Measurements from ENCODE around the gene GRIK4.
"Not testable (repeated sequence)": the region's sequence is repeated elsewhere in the genome, so short reads cannot be mapped to it uniquely, and the experiment has no call there.

GRIK4 gene

GRCh38 chr11:120778685-120779490 is 267.3 kb downstream of the GRIK4 start:
- DNase-seq (ENCODE audit: low read depth in 2 of 2), result no peak

- DNase-seq (ENCODE audit: low read depth in 2 of 2), result no peak
Observed at GRCh38 chr11:120780239-120780638, 268.7 kb downstream of the GRIK4 start.

GRCh38 chr11:120781486-120782120 is 270.1 kb downstream of the GRIK4 start:
- no peak for DNase-seq (ENCODE audit: low read depth in 2 of 2)

GRCh38 chr11:120784566-120785251 is 273.2 kb downstream of the GRIK4 start:
- no peak for DNase-seq (ENCODE audit: low read depth in 2 of 2)

- no peak for DNase-seq (ENCODE audit: low read depth in 2 of 2)
Observed at GRCh38 chr11:120785576-120785975, 274.0 kb downstream of the GRIK4 start.

GRCh38 chr11:120786206-120786735 is 274.7 kb downstream of the GRIK4 start:
- no peak for DNase-seq (ENCODE audit: low read depth in 2 of 2)

- DNase-seq (ENCODE audit: low read depth in 2 of 2), result not testable (repeated sequence)
Observed at GRCh38 chr11:120787224-120787623, 275.7 kb downstream of the GRIK4 start.

GRCh38 chr11:120789391-120789790 is 277.8 kb downstream of the GRIK4 start:
- no peak for DNase-seq (ENCODE audit: low read depth in 2 of 2)

- no peak for DNase-seq (ENCODE audit: low read depth in 2 of 2)
Observed at GRCh38 chr11:120792306-120792705, 280.8 kb downstream of the GRIK4 start.

- DNase-seq (ENCODE audit: low read depth in 2 of 2), result no peak
Observed at GRCh38 chr11:120793150-120793549, 281.6 kb downstream of the GRIK4 start.

GRCh38 chr11:120793806-120794479 is 282.4 kb downstream of the GRIK4 start:
- no peak for DNase-seq (ENCODE audit: low read depth in 2 of 2)

- no peak for DNase-seq (ENCODE audit: low read depth in 2 of 2)
Observed at GRCh38 chr11:120794748-120795147, 283.2 kb downstream of the GRIK4 start.

GRCh38 chr11:120795185-120795584 is 283.6 kb downstream of the GRIK4 start:
- DNase-seq (ENCODE audit: low read depth in 2 of 2), result no peak

- no peak for DNase-seq (ENCODE audit: low read depth in 2 of 2)
Observed at GRCh38 chr11:120797143-120797542, 285.6 kb downstream of the GRIK4 start.

- DNase-seq (ENCODE audit: low read depth in 2 of 2), result no peak
Observed at GRCh38 chr11:120798854-120799253, 287.3 kb downstream of the GRIK4 start.

- no peak for DNase-seq (ENCODE audit: low read depth in 2 of 2)
Observed at GRCh38 chr11:120800206-120800605, 288.7 kb downstream of the GRIK4 start.

GRCh38 chr11:120801801-120802689 is 290.5 kb downstream of the GRIK4 start:
- no peak for DNase-seq (ENCODE audit: low read depth in 2 of 2)

GRCh38 chr11:120805960-120806555 is 294.5 kb downstream of the GRIK4 start:
- DNase-seq (ENCODE audit: low read depth in 2 of 2), result no peak

GRCh38 chr11:120807414-120808150 is 296.0 kb downstream of the GRIK4 start:
- no peak for DNase-seq (ENCODE audit: low read depth in 2 of 2)

- DNase-seq (ENCODE audit: low read depth in 2 of 2), result no peak
Observed at GRCh38 chr11:120808616-120809050, 297.1 kb downstream of the GRIK4 start.

All from stimulated activated CD8-positive, alpha-beta memory T cell treated with anti-CD3 and anti-CD28 coated beads, Interleukin-15, amount 100 ng/mL, for 4 hours (primary cell).